Endothelial cell of umbilical vein (primary cell): Measurements from ENCODE around the gene TRIM34.

Experiments
- EZH2 ChIP-seq: IDR thresholded peaks from 2 replicates; pipeline ENCODE4 v1.6.1; 2012; ENCODE audit warnings: borderline replicate concordance, low read depth, mild to moderate bottlenecking, moderate library complexity, low read length, inconsistent platforms; ENCODE audit not compliant: severe bottlenecking
- GATA2 ChIP-seq: IDR thresholded peaks from 2 replicates; pipeline ENCODE4 v1.7.0; 2011; ENCODE audit warnings: low read depth, mild to moderate bottlenecking, moderate library complexity, mixed read lengths, low read length; ENCODE audit not compliant: insufficient read length, insufficient read depth
- MYC ChIP-seq: IDR thresholded peaks from one replicate; pipeline ENCODE4 v1.6.1; 2011; ENCODE audit warnings: mild to moderate bottlenecking, low read depth, low read length
- POLR2A ChIP-seq: IDR thresholded peaks from 2 replicates; pipeline ENCODE4 v1.6.1; 2012; ENCODE audit warnings: low read depth, mild to moderate bottlenecking, control low read depth, low read length
- POLR2AphosphoS5 ChIP-seq: IDR thresholded peaks from 2 replicates; pipeline ENCODE4 v1.6.1; 2012; ENCODE audit warnings: low read depth, mild to moderate bottlenecking, control low read depth, low read length, moderate library complexity; ENCODE audit not compliant: insufficient read depth
- TF ChIP-seq, protein P1 (sequence below), 2 donors: IDR thresholded peaks; 1 replicate in 1 of 2; 2 replicates in 1 of 2; pipeline ENCODE4 v1.5.1; 2011; ENCODE audit warnings: low read length in 2 of 2, mild to moderate bottlenecking in 2 of 2, moderate library complexity in 2 of 2, control low read depth in 1 of 2, inconsistent platforms in 1 of 2, low read depth in 1 of 2; ENCODE audit not compliant: insufficient read depth in 1 of 2; ENCODE audit errors: extremely low read depth in 1 of 2
- TF ChIP-seq, protein P2 (sequence below): IDR thresholded peaks from 2 replicates; pipeline ENCODE4 v1.6.1; 2011; ENCODE audit not compliant: insufficient read depth, insufficient read length

DNA sequence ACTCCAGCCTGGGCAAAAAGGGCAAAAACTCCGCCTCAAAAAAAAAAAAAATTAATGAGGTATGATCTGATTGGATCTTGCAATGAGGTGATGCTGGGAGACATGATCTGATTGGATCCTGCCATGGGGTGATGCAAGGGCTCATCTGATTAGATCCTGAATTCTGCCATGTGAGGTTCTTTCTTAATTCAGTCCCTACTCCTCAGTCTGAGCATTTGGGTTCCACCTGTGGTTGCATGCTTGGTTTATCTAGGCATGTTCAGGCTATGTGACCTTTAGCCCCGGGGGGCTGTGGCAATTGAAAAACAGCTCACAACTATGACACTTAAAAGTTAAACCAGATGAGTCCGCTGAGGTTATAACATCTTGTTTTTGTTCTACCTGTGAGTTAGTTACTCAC is 33.2 kb upstream of the TRIM34 start:
- TF ChIP-seq, protein P1, sequence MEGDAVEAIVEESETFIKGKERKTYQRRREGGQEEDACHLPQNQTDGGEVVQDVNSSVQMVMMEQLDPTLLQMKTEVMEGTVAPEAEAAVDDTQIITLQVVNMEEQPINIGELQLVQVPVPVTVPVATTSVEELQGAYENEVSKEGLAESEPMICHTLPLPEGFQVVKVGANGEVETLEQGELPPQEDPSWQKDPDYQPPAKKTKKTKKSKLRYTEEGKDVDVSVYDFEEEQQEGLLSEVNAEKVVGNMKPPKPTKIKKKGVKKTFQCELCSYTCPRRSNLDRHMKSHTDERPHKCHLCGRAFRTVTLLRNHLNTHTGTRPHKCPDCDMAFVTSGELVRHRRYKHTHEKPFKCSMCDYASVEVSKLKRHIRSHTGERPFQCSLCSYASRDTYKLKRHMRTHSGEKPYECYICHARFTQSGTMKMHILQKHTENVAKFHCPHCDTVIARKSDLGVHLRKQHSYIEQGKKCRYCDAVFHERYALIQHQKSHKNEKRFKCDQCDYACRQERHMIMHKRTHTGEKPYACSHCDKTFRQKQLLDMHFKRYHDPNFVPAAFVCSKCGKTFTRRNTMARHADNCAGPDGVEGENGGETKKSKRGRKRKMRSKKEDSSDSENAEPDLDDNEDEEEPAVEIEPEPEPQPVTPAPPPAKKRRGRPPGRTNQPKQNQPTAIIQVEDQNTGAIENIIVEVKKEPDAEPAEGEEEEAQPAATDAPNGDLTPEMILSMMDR (IDR thresholded peaks at IDR 0.05; ENCODE audit: extremely low read depth in 1 of 2, insufficient read depth in 1 of 2, low read depth in 1 of 2, low read length in 2 of 2) = no peak
- no peak for TF ChIP-seq GATA2
- TF ChIP-seq POLR2A = no peak
- no peak for TF ChIP-seq EZH2
- no peak for TF ChIP-seq MYC
- no peak for TF ChIP-seq POLR2AphosphoS5
- TF ChIP-seq, protein P2, sequence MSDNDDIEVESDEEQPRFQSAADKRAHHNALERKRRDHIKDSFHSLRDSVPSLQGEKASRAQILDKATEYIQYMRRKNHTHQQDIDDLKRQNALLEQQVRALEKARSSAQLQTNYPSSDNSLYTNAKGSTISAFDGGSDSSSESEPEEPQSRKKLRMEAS = no peak
